CD14-positive monocyte (primary cell): ENCODE measurements around the gene PTPRN2. TPM values are rescaled to one million over a fixed set of nuclear protein-coding genes. Genes with fewer than 3 reads are reported as not detected.

Experiments
- DNase-seq, 3 donors: peaks; one replicate each; pipeline ENCODE4 v3.0.0-alpha.2; 2011 to 2022
- H2AFZ ChIP-seq: 2 replicates; pipeline ENCODE4 v1.6.0; 2012; ENCODE audit warnings: mild to moderate bottlenecking, low read depth, low read length, inconsistent platforms; ENCODE audit not compliant: insufficient read depth, poor library complexity, severe bottlenecking
- H3K27ac ChIP-seq, 2 donors: 1 replicate in 1 of 2; 2 replicates in 1 of 2; pipeline ENCODE4 v1.5.1; 2012 to 2013; ENCODE audit warnings: low read length in 2 of 2, control low read depth in 1 of 2, inconsistent platforms in 1 of 2, low read depth in 1 of 2, mild to moderate bottlenecking in 1 of 2
- H3K27me3 ChIP-seq, 2 donors: one replicate each; pipeline versions ENCODE4 v1.6.0 to v1.6.1; 2011 to 2013; ENCODE audit warnings: low read length in 2 of 2; ENCODE audit not compliant: control insufficient read depth in 2 of 2, insufficient read depth in 2 of 2
- H3K36me3 ChIP-seq, 2 donors: replicated peaks in 1 of 2; 1 replicate in 1 of 2; 2 replicates in 1 of 2; pipeline versions ENCODE4 v1.5.1 to v1.6.1; 2012 to 2013; ENCODE audit warnings: low read length in 2 of 2, control low read depth in 1 of 2, inconsistent platforms in 1 of 2, mild to moderate bottlenecking in 1 of 2; ENCODE audit not compliant: insufficient read depth in 2 of 2, control insufficient read depth in 1 of 2
- H3K4me1 ChIP-seq, 2 donors: 1 replicate in 1 of 2; 2 replicates in 1 of 2; pipeline versions ENCODE4 v1.5.1 to v1.6.1; 2012 to 2013; ENCODE audit warnings: low read length in 2 of 2, control low read depth in 1 of 2, inconsistent platforms in 1 of 2, mild to moderate bottlenecking in 1 of 2, moderate library complexity in 1 of 2; ENCODE audit not compliant: insufficient read depth in 2 of 2, control insufficient read depth in 1 of 2
- H3K4me2 ChIP-seq: replicated peaks from 2 replicates; pipeline ENCODE3; 2012; ENCODE audit warnings: low read length, moderate library complexity, mild to moderate bottlenecking; ENCODE audit not compliant: poor library complexity, severe bottlenecking; ENCODE audit errors: extremely low read depth
- H3K4me3 ChIP-seq, 3 experiments: fragments of 200-600 bp in 1 of 3; sonication (generic) in 1 of 3; replicated peaks in 1 of 3; 1 replicate in 2 of 3; 2 replicates in 1 of 3; pipeline ENCODE4 v1.5.1; 2011 to 2013; ENCODE audit warnings: low read length in 3 of 3, mild to moderate bottlenecking in 3 of 3, control low read depth in 2 of 3, low read depth in 2 of 3, inconsistent platforms in 1 of 3, moderate library complexity in 1 of 3
- H3K79me2 ChIP-seq: 2 replicates; pipeline ENCODE4 v1.6.0; 2012; ENCODE audit warnings: mild to moderate bottlenecking, control low read depth, inconsistent platforms, low read length, moderate library complexity; ENCODE audit not compliant: insufficient read depth
- H3K9ac ChIP-seq: 2 replicates; pipeline ENCODE4 v1.6.0; 2017; ENCODE audit warnings: low read length, mild to moderate bottlenecking; ENCODE audit not compliant: insufficient read depth, poor library complexity, severe bottlenecking
- H3K9me3 ChIP-seq, 2 donors: replicated peaks in 1 of 2; 1 replicate in 1 of 2; 2 replicates in 1 of 2; pipeline versions ENCODE4 v1.5.1 to v1.6.1; 2012 to 2013; ENCODE audit warnings: low read length in 2 of 2, control low read depth in 1 of 2; ENCODE audit not compliant: control insufficient read depth in 1 of 2, insufficient read depth in 1 of 2
- H4K20me1 ChIP-seq: 2 replicates; pipeline ENCODE4 v1.6.0; 2012; ENCODE audit warnings: mild to moderate bottlenecking, low read length, control low read depth, moderate library complexity; ENCODE audit not compliant: insufficient read depth
- H3K27ac Mint-ChIP-seq, 7 donors: one replicate each; pipeline ENCODE4 v1.8.0; 2020; ENCODE audit warnings: mild to moderate bottlenecking in 7 of 7, mixed read lengths in 7 of 7, moderate library complexity in 6 of 7, inconsistent platforms in 2 of 7
- H3K27me3 Mint-ChIP-seq, 3 donors: one replicate each; pipeline ENCODE4 v1.8.0; 2021 to 2022; ENCODE audit warnings: low read depth in 3 of 3, mild to moderate bottlenecking in 3 of 3, mixed read lengths in 3 of 3, moderate library complexity in 3 of 3, inconsistent platforms in 1 of 3
- H3K36me3 Mint-ChIP-seq, 2 donors: one replicate each; pipeline ENCODE4 v1.8.0; 2020; ENCODE audit warnings: mixed read lengths in 2 of 2, inconsistent platforms in 1 of 2, mild to moderate bottlenecking in 1 of 2
- H3K4me1 Mint-ChIP-seq: one replicate; pipeline ENCODE4 v1.8.0; 2020; ENCODE audit warnings: mild to moderate bottlenecking, mixed read lengths
- H3K4me3 Mint-ChIP-seq, 2 donors: one replicate each; pipeline ENCODE4 v1.8.0; 2020; ENCODE audit warnings: mild to moderate bottlenecking in 2 of 2, mixed read lengths in 2 of 2, moderate library complexity in 1 of 2
- H3K9me3 Mint-ChIP-seq, 7 donors: one replicate each; pipeline ENCODE4 v1.8.0; 2020 to 2022; ENCODE audit warnings: mixed read lengths in 7 of 7, mild to moderate bottlenecking in 6 of 7, moderate library complexity in 6 of 7, inconsistent platforms in 2 of 7
- WGBS: methylation state at CpG from one replicate; pipeline ENCODE4 v1.1.5; 2013; ENCODE audit warnings: missing lambda C conversion rate; ENCODE audit not compliant: insufficient coverage; 5-methylcytosine and 5-hydroxymethylcytosine counted together
- intact Hi-C, 2 donors: fragments of 100-400 bp; cut with micrococcal nuclease; formaldehyde crosslinking; loops; one replicate each; pipeline versions ENCODE4 v1.15.0 to v1.15.1; 2023
- polyA plus RNA-seq, 3 donors: library from polyadenylated mRNA; depleted of rRNA in 1 of 3; unstranded in 2 of 3; stranded (reverse) in 1 of 3; fragments of 300-500 nt in 2 of 3; fragments of >200 nt in 1 of 3; fragmentation: Illumina TruSeq in 2 of 3; gene quantifications; 1 replicate in 2 of 3; 2 replicates in 1 of 3; pipeline ENCODE4 v1.2.3, GENCODE V29; 2012 to 2021
- TF ChIP-seq, protein P1 (sequence below): fragments of 200-600 bp; IDR thresholded peaks from one replicate; pipeline ENCODE4 v1.8.0; 2022; ENCODE audit warnings: antibody characterized with exemption, mild to moderate bottlenecking

The PTPRN2 gene
- polyA plus RNA-seq, 3 donors, result 0.25 to 1.4 (median 0.97) TPM

- Histone ChIP-seq H3K27me3 (no peaks in the 10 kb centered on the region), H3K79me2 (no peaks in the 10 kb centered on the region), H3K4me1 (no peaks in the 10 kb centered on the region), H3K4me2 (no peak overlapping the region), H3K4me3 (no peak overlapping the region), H4K20me1 (no peaks in the 10 kb centered on the region), H3K27ac (no peak overlapping the region), H3K36me3 (no peaks in the 10 kb centered on the region), H3K9me3 (peaks cover 22 to 63% of the 10 kb centered on the region in 2 donors), H3K9ac (no peak overlapping the region), H2AFZ (no peak overlapping the region)
- no peak for DNase-seq
- no peaks in the 10 kb centered on the region for H3K4me1 Mint-ChIP-seq
- no peak overlapping the region for H3K27ac Mint-ChIP-seq
- 92% methylated on average over 12 of the region's 19 CpGs for WGBS
- H3K36me3 Mint-ChIP-seq, result no peaks in the 10 kb centered on the region
- peaks cover 0 to 3% (median 1%) of the 10 kb centered on the region in 3 donors for H3K27me3 Mint-ChIP-seq
- peaks cover 22 to 53% (median 33%) of the 10 kb centered on the region in 7 donors for H3K9me3 Mint-ChIP-seq
- intact Hi-C loops, result no loop called here
- TF ChIP-seq, protein P1, sequence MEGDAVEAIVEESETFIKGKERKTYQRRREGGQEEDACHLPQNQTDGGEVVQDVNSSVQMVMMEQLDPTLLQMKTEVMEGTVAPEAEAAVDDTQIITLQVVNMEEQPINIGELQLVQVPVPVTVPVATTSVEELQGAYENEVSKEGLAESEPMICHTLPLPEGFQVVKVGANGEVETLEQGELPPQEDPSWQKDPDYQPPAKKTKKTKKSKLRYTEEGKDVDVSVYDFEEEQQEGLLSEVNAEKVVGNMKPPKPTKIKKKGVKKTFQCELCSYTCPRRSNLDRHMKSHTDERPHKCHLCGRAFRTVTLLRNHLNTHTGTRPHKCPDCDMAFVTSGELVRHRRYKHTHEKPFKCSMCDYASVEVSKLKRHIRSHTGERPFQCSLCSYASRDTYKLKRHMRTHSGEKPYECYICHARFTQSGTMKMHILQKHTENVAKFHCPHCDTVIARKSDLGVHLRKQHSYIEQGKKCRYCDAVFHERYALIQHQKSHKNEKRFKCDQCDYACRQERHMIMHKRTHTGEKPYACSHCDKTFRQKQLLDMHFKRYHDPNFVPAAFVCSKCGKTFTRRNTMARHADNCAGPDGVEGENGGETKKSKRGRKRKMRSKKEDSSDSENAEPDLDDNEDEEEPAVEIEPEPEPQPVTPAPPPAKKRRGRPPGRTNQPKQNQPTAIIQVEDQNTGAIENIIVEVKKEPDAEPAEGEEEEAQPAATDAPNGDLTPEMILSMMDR, result no peak
- no peak overlapping the region for H3K4me3 Mint-ChIP-seq
These were observed 331.4 kb downstream of the PTPRN2 start for GRCh38 chr7:158256091-158256816.

DNA sequence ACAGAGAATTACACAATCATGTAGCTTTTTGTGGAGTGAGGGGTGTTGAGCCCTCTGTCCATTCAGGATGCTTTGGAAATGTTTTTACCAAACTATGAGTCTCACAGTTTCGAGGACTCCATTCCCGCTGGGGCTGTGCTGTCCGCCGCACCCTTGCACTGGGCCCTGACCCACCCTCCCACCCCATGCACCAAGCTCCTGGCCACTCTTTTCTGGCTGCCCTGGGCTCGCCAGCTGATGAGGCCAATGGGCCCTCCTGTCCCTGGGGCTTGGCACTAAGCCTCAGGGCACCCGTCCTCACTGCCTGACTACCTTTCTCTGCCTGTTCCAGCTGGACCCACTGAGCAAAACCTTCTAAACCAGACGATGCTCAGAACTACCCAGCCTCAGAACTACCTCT lies 332.1 kb downstream of the PTPRN2 start:
- Histone ChIP-seq H3K27ac (no peak overlapping the region), H3K4me1 (no peaks in the 10 kb centered on the region), H3K27me3 (no peaks in the 10 kb centered on the region), H3K79me2 (no peaks in the 10 kb centered on the region), H3K36me3 (no peaks in the 10 kb centered on the region), H3K4me3 (no peak overlapping the region), H3K9me3 (peaks cover 25 to 59% of the 10 kb centered on the region in 2 donors), H3K4me2 (no peak overlapping the region), H2AFZ (no peak overlapping the region), H3K9ac (no peak overlapping the region), H4K20me1 (no peaks in the 10 kb centered on the region)
- TF ChIP-seq, protein P1, result no peak
- DNase-seq, result no peak
- WGBS, result 83% methylated on average over 6 of the region's 7 CpGs
- Mint-ChIP-seq H3K27ac (no peak overlapping the region), H3K27me3 (peaks cover 0 to 3% (median 1%) of the 10 kb centered on the region in 3 donors), H3K9me3 (peaks cover 24 to 49% (median 29%) of the 10 kb centered on the region in 7 donors), H3K4me1 (no peaks in the 10 kb centered on the region), H3K4me3 (no peak overlapping the region), H3K36me3 (no peaks in the 10 kb centered on the region)
- intact Hi-C loops, result no loop called here
